ENCODE results near the gene TSPAN15.
"Not testable (repeated sequence)": the region's sequence is repeated elsewhere in the genome, so short reads cannot be mapped to it uniquely, and the experiment has no call there.

Gene TSPAN15

DNA sequence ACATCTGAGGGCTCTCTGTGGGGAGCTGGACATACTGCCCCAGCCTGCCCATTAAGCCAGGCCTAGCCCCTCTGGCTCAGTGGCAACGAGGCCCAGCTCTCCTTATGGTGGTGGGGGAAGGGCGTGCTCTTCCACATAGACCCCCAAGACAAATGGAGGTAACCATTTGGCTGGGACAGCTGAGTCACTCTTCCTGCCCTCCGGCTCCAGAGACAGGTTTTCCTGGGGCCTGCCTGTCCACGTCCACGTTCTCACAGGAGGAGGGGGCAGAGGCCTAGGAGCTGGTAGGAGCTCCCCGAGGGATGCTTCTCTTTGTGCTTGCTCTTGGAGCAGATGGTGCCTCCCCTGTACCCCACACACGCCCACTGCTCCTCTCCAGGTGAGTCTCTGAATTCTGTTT, 33.5 kb downstream of the TSPAN15 start:
- TF ChIP-seq, protein P1, sequence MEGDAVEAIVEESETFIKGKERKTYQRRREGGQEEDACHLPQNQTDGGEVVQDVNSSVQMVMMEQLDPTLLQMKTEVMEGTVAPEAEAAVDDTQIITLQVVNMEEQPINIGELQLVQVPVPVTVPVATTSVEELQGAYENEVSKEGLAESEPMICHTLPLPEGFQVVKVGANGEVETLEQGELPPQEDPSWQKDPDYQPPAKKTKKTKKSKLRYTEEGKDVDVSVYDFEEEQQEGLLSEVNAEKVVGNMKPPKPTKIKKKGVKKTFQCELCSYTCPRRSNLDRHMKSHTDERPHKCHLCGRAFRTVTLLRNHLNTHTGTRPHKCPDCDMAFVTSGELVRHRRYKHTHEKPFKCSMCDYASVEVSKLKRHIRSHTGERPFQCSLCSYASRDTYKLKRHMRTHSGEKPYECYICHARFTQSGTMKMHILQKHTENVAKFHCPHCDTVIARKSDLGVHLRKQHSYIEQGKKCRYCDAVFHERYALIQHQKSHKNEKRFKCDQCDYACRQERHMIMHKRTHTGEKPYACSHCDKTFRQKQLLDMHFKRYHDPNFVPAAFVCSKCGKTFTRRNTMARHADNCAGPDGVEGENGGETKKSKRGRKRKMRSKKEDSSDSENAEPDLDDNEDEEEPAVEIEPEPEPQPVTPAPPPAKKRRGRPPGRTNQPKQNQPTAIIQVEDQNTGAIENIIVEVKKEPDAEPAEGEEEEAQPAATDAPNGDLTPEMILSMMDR (IDR thresholded peaks at IDR 0.05; ENCODE audit: borderline replicate concordance, insufficient read depth, low read depth, low read length): no peak
- no peak overlapping the region for H3K4me3 ChIP-seq (ENCODE audit: low read depth, low read length)

DNA sequence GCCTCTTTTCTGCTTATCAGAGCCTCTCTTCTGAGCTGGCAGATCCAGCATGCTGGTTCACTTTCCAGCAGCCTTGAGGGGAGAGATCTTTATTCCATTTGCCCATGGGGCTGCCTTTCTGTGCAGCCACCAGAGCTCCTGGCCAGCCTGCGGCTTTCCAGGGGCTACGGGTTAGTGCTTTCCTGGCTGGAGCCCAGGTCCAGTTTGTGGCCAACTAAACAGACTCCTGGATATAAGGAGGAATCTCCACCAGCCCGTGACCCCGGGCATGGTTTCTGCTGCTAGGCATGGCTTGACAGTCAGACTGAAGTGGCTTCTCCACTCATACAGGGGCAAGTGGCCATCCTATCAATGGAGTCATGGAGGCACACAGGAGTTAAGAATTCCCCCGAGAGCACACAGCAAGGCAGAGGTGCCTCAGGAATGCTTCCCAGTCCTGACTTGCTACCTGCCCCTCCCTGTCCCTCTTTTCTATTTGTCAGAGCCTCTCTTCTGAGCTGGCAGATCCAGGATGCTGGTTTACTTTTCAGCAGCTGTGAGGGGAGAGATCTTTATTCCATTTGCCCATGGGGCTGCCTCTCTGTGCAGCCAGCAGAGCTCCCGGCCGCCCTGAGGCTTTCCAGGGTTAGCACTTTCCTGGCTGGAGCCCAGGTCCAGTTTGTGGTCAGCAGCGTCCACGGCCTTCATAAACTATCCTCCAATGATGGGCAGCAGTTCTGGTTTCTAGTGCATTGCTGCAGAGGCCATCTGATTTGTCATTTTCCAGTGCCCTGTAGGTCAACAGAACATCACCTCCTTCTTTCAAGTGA, 35.9 kb downstream of the TSPAN15 start:
- no peak overlapping the region for H3K4me3 ChIP-seq (ENCODE audit: low read depth, low read length)
- TF ChIP-seq, protein P1 (IDR thresholded peaks at IDR 0.05; ENCODE audit: borderline replicate concordance, insufficient read depth, low read depth, low read length): no peak

DNA sequence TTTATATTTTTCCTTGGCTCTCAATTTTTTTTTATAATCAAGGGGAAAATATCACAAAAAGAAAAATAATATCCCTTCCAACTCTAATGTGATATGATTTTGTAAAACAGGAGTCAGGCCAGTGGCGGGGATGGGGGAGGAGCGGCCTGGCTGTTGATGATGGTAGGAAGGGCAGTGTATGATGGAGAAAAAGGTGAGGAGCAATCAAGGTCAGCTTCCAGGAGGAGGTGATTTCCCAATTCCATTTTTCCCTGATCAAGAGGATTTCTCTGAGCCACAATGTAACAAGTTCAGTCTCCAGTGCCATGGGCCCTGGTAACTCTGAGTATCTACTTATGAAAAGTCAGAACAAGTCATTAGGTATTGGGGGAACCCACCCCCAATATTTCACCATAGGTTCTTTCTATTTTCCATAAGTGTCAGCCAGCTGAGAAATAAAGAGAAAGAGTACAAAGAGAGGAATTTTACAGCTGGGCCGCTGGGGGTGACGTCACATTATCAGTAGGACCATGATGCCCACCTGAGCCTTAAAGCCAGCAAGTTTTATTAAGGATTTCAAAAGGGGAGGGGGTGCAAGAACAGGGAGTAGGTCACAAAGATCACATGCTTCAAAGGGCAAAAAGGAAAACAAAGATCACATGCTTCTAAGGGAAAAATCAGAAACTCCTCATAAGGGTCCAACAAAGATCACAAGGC, 37.0 kb downstream of the TSPAN15 start:
- H3K4me3 ChIP-seq (ENCODE audit: low read depth, low read length): not testable (repeated sequence)

DNA sequence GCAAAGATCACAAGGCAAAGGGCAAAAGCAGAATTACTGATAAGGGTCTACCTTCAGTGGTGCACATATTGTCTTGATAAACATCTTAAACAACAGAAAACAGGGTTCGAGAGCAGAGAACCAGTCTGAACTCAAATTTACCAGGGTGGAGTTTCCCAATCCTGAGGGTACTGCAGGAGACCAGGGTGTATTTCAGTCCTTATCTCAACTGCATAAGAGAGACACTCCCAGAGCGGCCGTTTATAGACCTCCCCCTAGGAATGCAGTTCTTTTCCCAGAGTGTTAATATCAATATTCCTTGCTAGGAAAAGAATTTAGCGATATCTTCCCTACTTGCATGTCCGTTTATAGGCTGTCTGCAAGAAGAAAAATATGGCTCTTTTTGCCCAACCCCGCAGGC, 37.6 kb downstream of the TSPAN15 start:
- H3K4me3 ChIP-seq (ENCODE audit: low read depth, low read length): not testable (repeated sequence)

DNA sequence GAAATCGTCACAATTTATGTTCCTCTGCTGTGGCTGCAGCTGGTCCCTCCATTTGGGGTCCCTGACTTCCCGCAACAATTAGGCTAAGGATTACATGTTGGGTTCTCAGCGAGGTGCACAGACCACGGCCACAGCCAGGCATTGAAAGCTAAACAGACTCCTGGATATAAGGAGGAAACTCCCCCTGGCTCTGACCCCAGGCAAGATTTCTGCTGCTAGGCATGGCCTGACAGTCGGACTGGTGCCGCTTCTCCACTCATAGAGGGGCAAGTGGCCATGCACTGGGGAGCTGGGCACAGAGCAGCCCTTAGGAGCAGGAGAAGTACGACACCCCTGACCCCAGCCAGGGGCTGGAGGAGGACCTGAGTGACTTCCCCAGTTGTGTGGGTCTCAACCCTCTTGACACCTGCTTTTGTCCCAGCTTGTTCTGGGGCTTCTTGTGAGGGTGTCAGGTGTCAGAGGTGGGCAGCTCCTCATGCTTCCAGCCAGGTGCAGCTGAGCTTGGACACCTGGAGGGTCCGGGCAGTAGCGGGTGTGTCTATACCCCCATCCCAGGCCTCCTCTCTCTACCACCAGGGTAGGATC, 38.3 kb downstream of the TSPAN15 start:
- no peak overlapping the region for H3K4me3 ChIP-seq (ENCODE audit: low read depth, low read length)
- TF ChIP-seq, protein P1 (IDR thresholded peaks at IDR 0.05; ENCODE audit: borderline replicate concordance, insufficient read depth, low read depth, low read length): no peak

DNA sequence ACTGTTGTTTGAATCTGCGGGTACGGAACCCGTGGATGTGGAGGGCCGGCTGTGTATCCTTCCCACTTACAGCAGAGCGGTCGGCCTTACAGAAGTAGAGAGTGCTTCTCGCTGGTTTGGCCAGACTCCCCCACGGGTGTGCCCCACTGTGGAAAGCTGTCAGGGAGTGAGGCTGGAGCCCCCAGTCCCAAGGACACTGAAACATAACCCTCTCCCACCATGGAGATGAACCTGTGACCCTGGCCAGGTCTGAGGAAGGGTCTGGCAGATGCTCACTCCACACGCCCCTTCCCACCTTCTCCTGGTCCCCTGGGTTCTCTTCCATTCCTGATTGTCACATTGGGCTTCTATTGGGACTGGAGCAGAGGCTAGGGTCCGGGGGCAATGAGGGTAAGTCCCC, 39.6 kb downstream of the TSPAN15 start:
- no peak overlapping the region for H3K4me3 ChIP-seq (ENCODE audit: low read depth, low read length)
- TF ChIP-seq, protein P1 (IDR thresholded peaks at IDR 0.05; ENCODE audit: borderline replicate concordance, insufficient read depth, low read depth, low read length): no peak

DNA sequence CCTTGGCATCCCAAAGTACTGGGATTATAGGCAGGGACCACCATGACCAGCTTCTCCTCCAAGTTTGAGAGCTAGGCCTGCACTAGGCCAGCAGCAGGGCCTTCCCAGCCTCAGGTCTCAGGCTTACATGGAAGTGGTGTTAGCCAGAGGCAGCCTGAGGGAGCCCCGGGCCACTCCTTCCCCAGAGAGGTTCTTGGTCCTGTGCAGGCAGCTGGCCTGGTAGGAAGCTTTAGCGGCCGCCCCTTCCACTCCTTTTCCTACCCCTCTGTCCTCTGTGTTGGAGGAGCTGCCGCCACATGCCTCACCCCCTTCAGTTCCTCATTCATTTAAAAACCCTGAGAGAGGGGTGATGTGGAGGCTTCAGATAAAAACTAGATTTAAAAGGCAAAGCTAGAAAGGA, 40.3 kb downstream of the TSPAN15 start:
- H3K4me3 ChIP-seq (ENCODE audit: low read depth, low read length): no peak overlapping the region
- TF ChIP-seq, protein P1 (IDR thresholded peaks at IDR 0.05; ENCODE audit: borderline replicate concordance, insufficient read depth, low read depth, low read length): no peak
